ENCODE results near the gene ODAD4. TPM values are rescaled to one million over a fixed set of nuclear protein-coding genes. Genes with fewer than 3 reads are reported as not detected.

ODAD4 gene
- total RNA-seq, 2 experiments from 2014 or later: 0.81 to 1.4 TPM

DNA sequence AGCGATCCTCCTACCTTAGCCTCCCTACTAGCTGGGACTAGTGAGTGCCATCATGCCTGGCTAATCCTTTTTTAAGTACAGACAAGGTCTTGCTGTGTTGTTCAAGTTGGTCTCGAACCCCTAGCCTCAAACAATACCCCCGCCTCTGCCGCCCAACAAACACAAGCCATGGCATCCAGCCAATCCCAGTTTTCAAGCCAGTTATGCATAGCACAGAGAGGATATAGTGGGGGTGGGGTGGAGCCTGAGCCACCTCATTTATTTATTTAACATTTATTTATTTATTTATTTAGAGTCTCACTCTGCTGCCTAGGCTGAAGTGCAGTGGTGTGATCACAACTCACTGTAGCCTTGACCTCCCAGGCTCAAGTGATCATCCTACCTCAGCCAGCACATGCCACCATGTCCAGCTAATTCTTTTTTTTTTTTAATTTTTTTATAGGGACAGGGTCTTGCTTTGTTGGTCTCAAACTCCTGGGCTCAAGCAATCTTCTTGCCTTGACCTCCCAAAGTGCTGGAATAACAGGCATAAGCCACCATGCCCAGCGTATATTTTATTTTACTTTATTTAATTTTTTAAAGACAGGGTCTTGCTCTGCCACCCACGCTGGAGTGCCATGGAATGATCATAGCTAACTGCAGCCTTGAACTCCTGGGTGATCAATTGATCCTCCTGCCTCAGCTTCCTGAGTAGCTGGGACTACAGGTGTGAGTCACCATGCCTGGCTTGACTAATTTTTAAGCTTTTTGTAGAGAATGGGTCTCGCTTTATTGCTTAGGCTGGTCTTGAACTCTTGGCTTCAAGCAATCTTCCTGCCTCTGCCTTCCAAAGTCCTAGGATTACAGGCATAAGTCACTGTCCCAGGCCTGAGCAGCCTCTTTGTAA is 39.0 kb upstream of the ODAD4 start:
- no peaks in the 10 kb centered on the region for H3K4me1 Mint-ChIP-seq (ENCODE audit: low read depth)
- TF ChIP-seq, protein P1, sequence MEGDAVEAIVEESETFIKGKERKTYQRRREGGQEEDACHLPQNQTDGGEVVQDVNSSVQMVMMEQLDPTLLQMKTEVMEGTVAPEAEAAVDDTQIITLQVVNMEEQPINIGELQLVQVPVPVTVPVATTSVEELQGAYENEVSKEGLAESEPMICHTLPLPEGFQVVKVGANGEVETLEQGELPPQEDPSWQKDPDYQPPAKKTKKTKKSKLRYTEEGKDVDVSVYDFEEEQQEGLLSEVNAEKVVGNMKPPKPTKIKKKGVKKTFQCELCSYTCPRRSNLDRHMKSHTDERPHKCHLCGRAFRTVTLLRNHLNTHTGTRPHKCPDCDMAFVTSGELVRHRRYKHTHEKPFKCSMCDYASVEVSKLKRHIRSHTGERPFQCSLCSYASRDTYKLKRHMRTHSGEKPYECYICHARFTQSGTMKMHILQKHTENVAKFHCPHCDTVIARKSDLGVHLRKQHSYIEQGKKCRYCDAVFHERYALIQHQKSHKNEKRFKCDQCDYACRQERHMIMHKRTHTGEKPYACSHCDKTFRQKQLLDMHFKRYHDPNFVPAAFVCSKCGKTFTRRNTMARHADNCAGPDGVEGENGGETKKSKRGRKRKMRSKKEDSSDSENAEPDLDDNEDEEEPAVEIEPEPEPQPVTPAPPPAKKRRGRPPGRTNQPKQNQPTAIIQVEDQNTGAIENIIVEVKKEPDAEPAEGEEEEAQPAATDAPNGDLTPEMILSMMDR (IDR thresholded peaks at IDR 0.05): no peak
- ChIA-PET POLR2A (interaction anchor here (1.0 kb wide), 1 partner anchor 202 kb away, joined by 3 read pairs; no protein-coding TSS in a partner anchor), CTCF (interaction anchor here (1.1 kb wide), 1 partner anchor 26 kb away, joined by 3 read pairs; no protein-coding TSS in a partner anchor)
- no peaks in the 10 kb centered on the region for H3K27me3 Mint-ChIP-seq
- intact Hi-C loops (cut with micrococcal nuclease): no loop called here
- peaks cover 38% of the 10 kb centered on the region for H3K36me3 Mint-ChIP-seq (ENCODE audit: low read depth)
- H3K9me3 Mint-ChIP-seq: no peaks in the 10 kb centered on the region
- no peak for DNase-seq
- no peak overlapping the region for H3K4me3 Mint-ChIP-seq
- H3K27ac Mint-ChIP-seq: no peak overlapping the region
- ATAC-seq: no peak

DNA sequence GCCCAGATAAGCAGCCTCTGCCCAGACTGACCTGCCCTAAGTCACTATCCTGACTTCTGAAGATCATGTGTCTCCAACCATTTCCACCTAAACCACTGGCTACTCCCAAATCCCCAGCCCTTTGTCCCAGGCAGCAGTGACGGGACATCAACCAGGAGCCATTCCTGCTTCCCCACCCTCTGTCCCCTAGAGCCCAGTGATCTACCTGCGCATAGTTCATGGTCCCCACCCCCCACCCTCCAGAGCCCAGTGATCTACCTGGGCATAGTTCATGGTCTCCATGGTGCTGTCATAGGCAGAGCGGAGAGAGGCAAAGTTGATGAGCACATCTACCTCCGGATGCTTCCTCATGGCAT is 38.4 kb upstream of the ODAD4 start:
- intact Hi-C loops (cut with micrococcal nuclease): no loop called here
- H3K4me3 Mint-ChIP-seq: no peak overlapping the region
- H3K36me3 Mint-ChIP-seq (ENCODE audit: low read depth): peaks cover 44% of the 10 kb centered on the region
- CTCF ChIA-PET: no interaction called here
- ATAC-seq (no peak), DNase-seq (no peak)
- no peak overlapping the region for H3K27ac Mint-ChIP-seq
- TF ChIP-seq, protein P1 (IDR thresholded peaks at IDR 0.05): no peak
- POLR2A ChIA-PET: interaction anchor here (1.0 kb wide), 1 partner anchor 203 kb away, joined by 3 read pairs; no protein-coding TSS in a partner anchor
- no peaks in the 10 kb centered on the region for H3K9me3 Mint-ChIP-seq
- no peaks in the 10 kb centered on the region for H3K4me1 Mint-ChIP-seq (ENCODE audit: low read depth)
- no peaks in the 10 kb centered on the region for H3K27me3 Mint-ChIP-seq

DNA sequence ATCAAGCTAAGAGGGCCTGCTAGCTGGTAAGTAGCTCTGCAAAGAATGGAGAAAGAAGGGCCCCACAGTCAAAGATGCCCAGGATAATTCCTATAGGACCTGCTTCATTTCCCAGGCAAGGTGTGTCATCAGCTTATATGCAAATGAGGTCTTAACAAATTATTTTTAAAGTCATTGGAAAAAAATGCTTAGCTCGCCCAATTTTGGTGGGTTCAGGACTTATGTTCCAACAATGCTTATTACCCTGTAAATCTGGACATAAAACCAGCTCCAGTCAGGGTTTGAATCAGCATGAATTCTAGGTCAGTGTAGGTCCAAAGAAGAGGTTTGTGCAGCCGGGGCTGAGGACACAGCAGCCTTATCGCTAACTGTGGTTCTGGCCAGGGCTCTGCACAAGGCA is 37.0 kb upstream of the ODAD4 start:
- ATAC-seq (no peak), DNase-seq (no peak)
- Mint-ChIP-seq H3K27me3 (no peaks in the 10 kb centered on the region), H3K4me3 (no peak overlapping the region), H3K4me1 (ENCODE audit: low read depth) (no peaks in the 10 kb centered on the region), H3K9me3 (no peaks in the 10 kb centered on the region), H3K27ac (no peak overlapping the region), H3K36me3 (ENCODE audit: low read depth) (peaks cover 43% of the 10 kb centered on the region)
- TF ChIP-seq, protein P1 (IDR thresholded peaks at IDR 0.05): no peak
- intact Hi-C loops (cut with micrococcal nuclease): no loop called here
- ChIA-PET POLR2A (no interaction called here), CTCF (no interaction called here)

DNA sequence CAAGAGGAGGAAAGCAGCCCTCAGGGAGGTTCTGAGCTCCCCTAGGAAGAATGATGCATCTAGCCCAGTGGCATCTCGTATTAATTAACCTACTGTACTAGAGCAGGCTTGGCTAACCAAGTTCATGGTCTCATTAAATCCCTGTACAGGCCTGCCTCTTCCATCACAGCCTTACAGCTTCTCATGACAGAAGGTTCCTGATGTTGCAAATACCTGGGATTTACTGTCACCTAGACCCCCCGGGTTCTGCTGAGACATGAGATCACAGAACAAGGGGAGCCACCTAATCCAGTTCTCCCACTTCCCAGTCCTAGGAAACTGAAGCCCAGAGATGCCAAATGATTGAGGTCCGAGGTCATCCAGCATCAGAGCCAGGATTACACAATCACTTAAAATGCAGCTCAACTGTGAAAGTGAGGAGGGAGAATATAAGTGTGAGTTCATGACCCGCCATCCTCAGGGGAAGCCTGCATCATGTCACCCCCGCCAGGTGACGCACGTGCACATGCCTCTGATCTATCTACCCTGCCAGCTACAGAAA is 35.6 kb upstream of the ODAD4 start:
- H3K36me3 Mint-ChIP-seq (ENCODE audit: low read depth): peaks cover 48% of the 10 kb centered on the region
- H3K27ac Mint-ChIP-seq: no peak overlapping the region
- H3K4me3 Mint-ChIP-seq: no peak overlapping the region

More for the DNA sequence above, 35.6 kb upstream of the ODAD4 start:
- DNase-seq: no peak
- no peaks in the 10 kb centered on the region for H3K27me3 Mint-ChIP-seq
- no peaks in the 10 kb centered on the region for H3K4me1 Mint-ChIP-seq (ENCODE audit: low read depth)
- POLR2A ChIA-PET: interaction anchor here (1.0 to 1.1 kb wide), 2 partner anchors 8 to 23 kb away, joined by 3 to 5 read pairs; no protein-coding TSS in a partner anchor
- no peaks in the 10 kb centered on the region for H3K9me3 Mint-ChIP-seq
- ATAC-seq: no peak
- CTCF ChIA-PET: interaction anchor here (1.0 kb wide), 1 partner anchor 8 kb away, joined by 3 read pairs; no protein-coding TSS in a partner anchor
- intact Hi-C loops (cut with micrococcal nuclease): no loop called here
- TF ChIP-seq, protein P1 (IDR thresholded peaks at IDR 0.05): no peak
